BLaER1 treated with 17β-estradiol and CSF1 and Interleukin-3, amounts not matched to agents 10 nM and 100 nM (cell line): ENCODE results near the gene WDR86.

ENCODE experiments used
- H3K27ac ChIP-seq, 11 experiments: shearing (Covaris generic); formaldehyde crosslinking; 2 replicates each; pipeline ENCODE4 v1.8.1; 2022
- H3K27me3 ChIP-seq, 11 experiments: shearing (Covaris generic); formaldehyde crosslinking; 2 replicates each; pipeline ENCODE4 v1.8.1; 2022
- H3K36me3 ChIP-seq, 11 experiments: shearing (Covaris generic); formaldehyde crosslinking; 2 replicates each; pipeline ENCODE4 v1.8.1; 2022
- H3K4me1 ChIP-seq, 10 experiments: shearing (Covaris generic); formaldehyde crosslinking; 2 replicates each; pipeline ENCODE4 v1.8.1; 2022
- H3K4me2 ChIP-seq, 11 experiments: shearing (Covaris generic); formaldehyde crosslinking; 2 replicates each; pipeline ENCODE4 v1.8.1; 2022
- H3K4me3 ChIP-seq, 10 experiments: shearing (Covaris generic); formaldehyde crosslinking; 2 replicates each; pipeline ENCODE4 v1.8.1; 2022
- H3K9ac ChIP-seq, 11 experiments: shearing (Covaris generic); formaldehyde crosslinking; 2 replicates each; pipeline ENCODE4 v1.8.1; 2022
- H3K9me3 ChIP-seq, 11 experiments: shearing (Covaris generic); formaldehyde crosslinking; replicated peaks in 1 of 11; 2 replicates each; pipeline ENCODE4 v1.8.1; 2022
- H4K20me1 ChIP-seq, 11 experiments: shearing (Covaris generic); formaldehyde crosslinking; 2 replicates each; pipeline ENCODE4 v1.8.1; 2022
- Cebpa-rat ChIP-seq, 11 experiments: shearing (Covaris generic); IDR thresholded peaks; 2 replicates each; pipeline ENCODE4 v1.8.1; 2022

The WDR86 gene

GRCh38 chr7:151389096-151389767, 20.6 kb downstream of the WDR86 start:
- TF ChIP-seq Cebpa-rat (IDR thresholded peaks at IDR 0.05) = no peak
- Histone ChIP-seq H3K27me3 (peaks cover 5 to 12% (median 11%) of the 10 kb centered on the region in 11 experiments; a peak in 18 of 22 replicates), H3K4me2 (peak overlapping the region in 4 of 11 experiments; percentile 20 to 47 (median 27); a peak in 3 of 22 replicates), H3K9me3 (no peaks in the 10 kb centered on the region), H3K27ac (no peak overlapping the region), H3K36me3 (no peaks in the 10 kb centered on the region), H3K9ac (no peak overlapping the region), H4K20me1 (peaks cover 0 to 34% (median 0%) of the 10 kb centered on the region in 11 experiments; a peak in 3 of 22 replicates), H3K4me3 (no peak overlapping the region), H3K4me1 (peaks cover 0 to 47% (median 33%) of the 10 kb centered on the region in 10 experiments; a peak in 16 of 20 replicates)

DNA sequence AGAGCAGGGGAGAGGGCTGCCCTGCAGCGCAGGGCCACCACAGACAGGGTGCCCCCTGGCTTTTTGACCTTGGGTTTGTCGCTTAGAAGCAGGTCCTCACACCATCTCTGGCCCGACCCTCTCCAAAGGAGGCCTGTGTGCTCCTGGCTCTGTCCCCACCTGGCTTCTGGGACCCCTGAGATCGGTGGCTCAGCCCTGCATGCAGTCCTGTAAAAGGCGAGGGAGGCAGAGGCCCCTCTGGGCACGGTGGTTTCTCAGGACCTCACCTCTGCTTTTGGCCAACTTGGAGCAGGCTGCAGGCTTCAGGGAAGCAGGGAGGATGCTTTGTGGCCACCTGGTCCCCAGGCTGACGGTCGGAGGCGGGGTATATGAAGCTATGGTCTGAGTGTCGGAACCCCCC, 21.4 kb downstream of the WDR86 start:
- H3K4me3 ChIP-seq = no peak overlapping the region
- H3K27me3 ChIP-seq = peaks cover 13 to 20% (median 19%) of the 10 kb centered on the region in 11 experiments; a peak in 21 of 22 replicates
- peaks cover 0 to 39% (median 0%) of the 10 kb centered on the region in 11 experiments; a peak in 3 of 22 replicates for H4K20me1 ChIP-seq
- no peak for TF ChIP-seq Cebpa-rat (IDR thresholded peaks at IDR 0.05)
- no peak overlapping the region for H3K27ac ChIP-seq
- H3K4me2 ChIP-seq = no peak overlapping the region
- no peaks in the 10 kb centered on the region for H3K9me3 ChIP-seq
- peaks cover 0 to 39% (median 27%) of the 10 kb centered on the region in 10 experiments; a peak in 16 of 20 replicates for H3K4me1 ChIP-seq
- H3K36me3 ChIP-seq = no peaks in the 10 kb centered on the region
- H3K9ac ChIP-seq = no peak overlapping the region

GRCh38 chr7:151388007-151388297, 21.9 kb downstream of the WDR86 start:
- peaks cover 0 to 41% (median 0%) of the 10 kb centered on the region in 11 experiments; a peak in 3 of 22 replicates for H4K20me1 ChIP-seq
- H3K36me3 ChIP-seq = no peaks in the 10 kb centered on the region
- no peak overlapping the region for H3K4me2 ChIP-seq
- H3K27me3 ChIP-seq = peaks cover 18 to 25% (median 23%) of the 10 kb centered on the region in 11 experiments
- no peak overlapping the region for H3K4me3 ChIP-seq
- TF ChIP-seq Cebpa-rat (IDR thresholded peaks at IDR 0.05) = no peak
- peaks cover 0 to 34% (median 23%) of the 10 kb centered on the region in 10 experiments; a peak in 15 of 20 replicates for H3K4me1 ChIP-seq
- H3K27ac ChIP-seq = no peak overlapping the region
- H3K9me3 ChIP-seq = no peaks in the 10 kb centered on the region
- H3K9ac ChIP-seq = no peak overlapping the region

- no peak overlapping the region for H3K27ac ChIP-seq
- H4K20me1 ChIP-seq = peaks cover 0 to 45% (median 0%) of the 10 kb centered on the region in 11 experiments; a peak in 5 of 22 replicates
- peaks cover 24 to 31% (median 29%) of the 10 kb centered on the region in 11 experiments for H3K27me3 ChIP-seq
- H3K4me3 ChIP-seq = no peak overlapping the region
- H3K4me1 ChIP-seq = peaks cover 0 to 37% (median 27%) of the 10 kb centered on the region in 10 experiments; a peak in 17 of 20 replicates
- no peak for TF ChIP-seq Cebpa-rat (IDR thresholded peaks at IDR 0.05)
- H3K36me3 ChIP-seq = no peaks in the 10 kb centered on the region
- no peak overlapping the region for H3K9ac ChIP-seq
- H3K4me2 ChIP-seq = no peak overlapping the region
- H3K9me3 ChIP-seq = no peaks in the 10 kb centered on the region
These were observed 22.5 kb downstream of the WDR86 start for GRCh38 chr7:151387161-151388006.

GRCh38 chr7:151386301-151387160, 23.3 kb downstream of the WDR86 start:
- no peak overlapping the region for H3K9ac ChIP-seq
- peaks cover 8 to 46% (median 36%) of the 10 kb centered on the region in 10 experiments; a peak in 19 of 20 replicates for H3K4me1 ChIP-seq
- peak overlapping the region in 7 of 11 experiments; percentile 5 to 54 (median 37); a peak in 13 of 22 replicates for H3K4me2 ChIP-seq
- no peak overlapping the region for H3K27ac ChIP-seq
- no peaks in the 10 kb centered on the region for H3K36me3 ChIP-seq
- H4K20me1 ChIP-seq = peaks cover 0 to 54% (median 6%) of the 10 kb centered on the region in 11 experiments; a peak in 11 of 22 replicates
- no peak for TF ChIP-seq Cebpa-rat (IDR thresholded peaks at IDR 0.05)
- H3K27me3 ChIP-seq = peaks cover 32 to 39% (median 38%) of the 10 kb centered on the region in 11 experiments
- no peak overlapping the region for H3K4me3 ChIP-seq
- no peaks in the 10 kb centered on the region for H3K9me3 ChIP-seq

DNA sequence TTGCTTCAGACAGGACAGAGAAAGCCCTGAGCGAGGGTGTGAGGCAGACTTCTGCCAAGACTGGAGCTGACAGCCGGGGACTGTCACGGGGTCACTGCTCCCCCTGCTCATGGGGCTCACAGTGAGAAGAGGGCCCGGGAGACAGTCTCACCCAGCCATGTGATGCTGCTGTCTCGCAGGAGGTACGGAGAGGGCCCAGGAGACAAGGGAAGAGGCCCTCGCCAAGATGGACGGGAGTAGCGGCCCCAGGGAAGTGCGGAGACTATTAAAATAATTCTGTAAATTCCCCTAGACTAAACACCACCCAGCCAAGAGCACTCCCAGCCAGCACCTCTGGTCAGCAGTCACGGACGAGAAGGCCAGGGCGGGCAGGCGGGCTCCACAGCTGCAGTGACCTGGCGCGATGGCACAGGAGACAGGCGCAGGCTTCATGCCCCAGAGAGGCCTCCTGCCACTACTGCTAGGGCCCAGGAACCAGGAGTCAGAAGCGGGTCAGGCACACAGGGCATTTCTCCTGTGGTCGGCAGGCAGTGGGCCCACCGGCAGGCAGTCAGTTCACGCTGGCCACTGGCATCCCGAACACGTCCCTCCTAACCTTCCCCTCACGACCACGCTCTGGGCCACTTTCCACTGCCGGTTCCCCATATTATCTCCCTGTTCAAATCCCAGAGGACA, 24.1 kb downstream of the WDR86 start:
- TF ChIP-seq Cebpa-rat (IDR thresholded peaks at IDR 0.05) = no peak
- no peak overlapping the region for H3K4me3 ChIP-seq
- no peak overlapping the region for H3K9ac ChIP-seq
- H4K20me1 ChIP-seq = peaks cover 0 to 58% (median 11%) of the 10 kb centered on the region in 11 experiments; a peak in 14 of 22 replicates
- no peak overlapping the region for H3K27ac ChIP-seq
- peak overlapping the region in 7 of 11 experiments; percentile 5 to 54 (median 37); a peak in 13 of 22 replicates for H3K4me2 ChIP-seq
- peaks cover 16 to 50% (median 38%) of the 10 kb centered on the region in 10 experiments for H3K4me1 ChIP-seq
- H3K36me3 ChIP-seq = no peaks in the 10 kb centered on the region
- H3K9me3 ChIP-seq = no peaks in the 10 kb centered on the region
- peaks cover 40 to 47% (median 45%) of the 10 kb centered on the region in 11 experiments for H3K27me3 ChIP-seq

GRCh38 chr7:151384776-151385625, 24.8 kb downstream of the WDR86 start:
- H3K9ac ChIP-seq = no peak overlapping the region
- H3K4me3 ChIP-seq = no peak overlapping the region
- no peak overlapping the region for H3K4me2 ChIP-seq
- no peaks in the 10 kb centered on the region for H3K9me3 ChIP-seq
- TF ChIP-seq Cebpa-rat (IDR thresholded peaks at IDR 0.05) = no peak
- no peaks in the 10 kb centered on the region for H3K36me3 ChIP-seq
- H3K27ac ChIP-seq = no peak overlapping the region
- peaks cover 0 to 59% (median 17%) of the 10 kb centered on the region in 11 experiments; a peak in 16 of 22 replicates for H4K20me1 ChIP-seq
- H3K4me1 ChIP-seq = peaks cover 22 to 50% (median 39%) of the 10 kb centered on the region in 10 experiments
- H3K27me3 ChIP-seq = peaks cover 46 to 55% (median 52%) of the 10 kb centered on the region in 11 experiments
